RWPE1 (cell line): ENCODE measurements around the gene EPHB1.

Experiments used
- CTCF ChIA-PET: fragments of 350-600 bp; sonication (Branson Sonifier 250); formaldehyde crosslinking; extraction: SDS; loops from one replicate; lab custom pipeline; 2021; lab: Yijun Ruan, JAX
- POLR2A ChIA-PET: fragments of 400-600 bp; formaldehyde crosslinking; extraction: SDS; loops from one replicate; lab custom pipeline; 2020; ENCODE audit warnings: antibody characterized with exemption; ENCODE audit not compliant: low non-redundant PET; lab: Yijun Ruan, JAX
- DNase-seq: peaks from one replicate; pipeline ENCODE4 v3.0.0; 2012; ENCODE audit warnings: low spot score
- H3K27ac ChIP-seq: fragments of 450-650 bp; 2 replicates; pipeline ENCODE4 v1.5.1; 2017
- TF ChIP-seq, protein P1 (sequence below): fragments of 450-650 bp; conservative IDR thresholded peaks from 2 replicates; pipeline ENCODE4 v1.5.1; 2017; ENCODE audit warnings: low read depth, mild to moderate bottlenecking

Gene EPHB1

GRCh38 chr3:134904241-134904771, 109.2 kb downstream of the EPHB1 start:
- TF ChIP-seq, protein P1, sequence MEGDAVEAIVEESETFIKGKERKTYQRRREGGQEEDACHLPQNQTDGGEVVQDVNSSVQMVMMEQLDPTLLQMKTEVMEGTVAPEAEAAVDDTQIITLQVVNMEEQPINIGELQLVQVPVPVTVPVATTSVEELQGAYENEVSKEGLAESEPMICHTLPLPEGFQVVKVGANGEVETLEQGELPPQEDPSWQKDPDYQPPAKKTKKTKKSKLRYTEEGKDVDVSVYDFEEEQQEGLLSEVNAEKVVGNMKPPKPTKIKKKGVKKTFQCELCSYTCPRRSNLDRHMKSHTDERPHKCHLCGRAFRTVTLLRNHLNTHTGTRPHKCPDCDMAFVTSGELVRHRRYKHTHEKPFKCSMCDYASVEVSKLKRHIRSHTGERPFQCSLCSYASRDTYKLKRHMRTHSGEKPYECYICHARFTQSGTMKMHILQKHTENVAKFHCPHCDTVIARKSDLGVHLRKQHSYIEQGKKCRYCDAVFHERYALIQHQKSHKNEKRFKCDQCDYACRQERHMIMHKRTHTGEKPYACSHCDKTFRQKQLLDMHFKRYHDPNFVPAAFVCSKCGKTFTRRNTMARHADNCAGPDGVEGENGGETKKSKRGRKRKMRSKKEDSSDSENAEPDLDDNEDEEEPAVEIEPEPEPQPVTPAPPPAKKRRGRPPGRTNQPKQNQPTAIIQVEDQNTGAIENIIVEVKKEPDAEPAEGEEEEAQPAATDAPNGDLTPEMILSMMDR, result no peak
- DNase-seq, result no peak
- no peak overlapping the region for H3K27ac ChIP-seq
- ChIA-PET CTCF (no interaction called here), POLR2A (no interaction called here)

DNA sequence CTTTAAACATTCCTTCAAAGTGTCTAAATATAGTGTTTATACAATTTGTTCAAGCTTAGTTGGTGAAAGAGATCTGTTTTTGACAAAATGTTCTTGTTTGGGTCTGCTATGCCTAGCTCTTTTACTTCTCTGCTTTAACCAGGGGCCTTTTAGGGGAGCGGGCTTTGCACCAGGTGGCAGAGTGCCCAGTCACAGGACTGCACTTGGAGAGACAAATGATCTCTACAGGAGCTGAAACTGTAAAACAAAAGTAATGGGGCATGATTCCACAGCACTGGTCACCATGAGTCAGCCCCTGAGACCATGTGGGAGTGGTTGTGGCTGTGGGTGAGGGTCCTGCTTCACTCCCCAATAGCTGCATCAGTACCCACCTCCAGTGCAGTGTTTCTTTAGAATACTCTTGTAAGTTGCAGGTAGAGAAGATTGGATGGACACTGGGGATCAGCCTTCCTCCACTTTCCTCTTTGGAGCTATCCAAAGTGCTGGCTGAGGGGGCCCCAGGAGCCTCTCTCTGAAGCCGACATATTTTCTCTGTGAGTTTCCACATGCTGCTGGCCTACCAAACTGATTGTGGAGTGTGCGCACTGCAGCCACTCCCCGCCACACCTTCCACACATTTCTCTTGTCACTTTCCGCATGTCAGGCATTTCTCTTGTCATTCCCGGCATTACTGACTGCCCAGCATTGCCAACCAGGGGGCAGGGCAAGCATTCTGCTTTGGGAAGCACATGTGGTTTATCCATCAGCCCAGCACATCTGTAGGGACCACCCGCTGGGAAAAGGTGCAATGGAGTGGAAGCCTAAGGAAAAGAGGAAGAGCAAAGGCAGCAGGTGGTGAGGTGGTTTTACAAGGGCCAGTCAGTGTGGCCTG, 110.0 kb downstream of the EPHB1 start:
- CTCF ChIA-PET, result no interaction called here
- H3K27ac ChIP-seq, result no peak overlapping the region
- POLR2A ChIA-PET, result no interaction called here
- no peak for DNase-seq
- TF ChIP-seq, protein P1, result no peak

- CTCF ChIA-PET, result no interaction called here
- POLR2A ChIA-PET, result no interaction called here
- TF ChIP-seq, protein P1, result no peak
Measured at GRCh38 chr3:134905647-134905935, 110.5 kb downstream of the EPHB1 start.

GRCh38 chr3:134908271-134908670, 113.2 kb downstream of the EPHB1 start:
- CTCF ChIA-PET, result interaction anchor here (0.6 kb wide), 1 partner anchor 589 kb away, joined by 3 read pairs; no protein-coding TSS in a partner anchor
- H3K27ac ChIP-seq, result no peak overlapping the region
- POLR2A ChIA-PET, result no interaction called here
- no peak for DNase-seq
- TF ChIP-seq, protein P1, result no peak

More at GRCh38 chr3:134905647-134905935, 110.5 kb downstream of the EPHB1 start:
- DNase-seq, result no peak
- H3K27ac ChIP-seq, result no peak overlapping the region

DNA sequence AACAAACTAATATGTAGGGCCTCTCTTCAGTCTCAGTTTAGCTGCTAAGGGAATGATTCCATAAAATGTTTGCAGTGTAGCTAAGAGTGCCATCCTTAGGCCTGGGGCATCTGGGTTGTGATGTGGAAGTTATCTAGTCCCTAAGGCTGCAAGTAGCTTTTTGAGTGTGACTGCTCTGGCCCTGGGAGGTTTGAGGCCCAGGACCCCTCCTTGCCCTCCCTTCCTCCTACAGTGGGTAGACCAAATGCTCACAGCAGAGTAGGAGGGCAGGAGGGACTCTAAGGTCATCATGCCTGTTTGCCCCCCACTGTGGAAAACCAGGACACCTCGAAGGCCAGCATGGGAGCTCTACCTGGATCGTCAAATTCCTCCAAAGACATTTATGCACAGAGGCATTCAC, 115.0 kb downstream of the EPHB1 start:
- ChIA-PET POLR2A (no interaction called here), CTCF (no interaction called here)
- H3K27ac ChIP-seq, result no peak overlapping the region
- no peak for DNase-seq
- TF ChIP-seq, protein P1, result no peak

DNA sequence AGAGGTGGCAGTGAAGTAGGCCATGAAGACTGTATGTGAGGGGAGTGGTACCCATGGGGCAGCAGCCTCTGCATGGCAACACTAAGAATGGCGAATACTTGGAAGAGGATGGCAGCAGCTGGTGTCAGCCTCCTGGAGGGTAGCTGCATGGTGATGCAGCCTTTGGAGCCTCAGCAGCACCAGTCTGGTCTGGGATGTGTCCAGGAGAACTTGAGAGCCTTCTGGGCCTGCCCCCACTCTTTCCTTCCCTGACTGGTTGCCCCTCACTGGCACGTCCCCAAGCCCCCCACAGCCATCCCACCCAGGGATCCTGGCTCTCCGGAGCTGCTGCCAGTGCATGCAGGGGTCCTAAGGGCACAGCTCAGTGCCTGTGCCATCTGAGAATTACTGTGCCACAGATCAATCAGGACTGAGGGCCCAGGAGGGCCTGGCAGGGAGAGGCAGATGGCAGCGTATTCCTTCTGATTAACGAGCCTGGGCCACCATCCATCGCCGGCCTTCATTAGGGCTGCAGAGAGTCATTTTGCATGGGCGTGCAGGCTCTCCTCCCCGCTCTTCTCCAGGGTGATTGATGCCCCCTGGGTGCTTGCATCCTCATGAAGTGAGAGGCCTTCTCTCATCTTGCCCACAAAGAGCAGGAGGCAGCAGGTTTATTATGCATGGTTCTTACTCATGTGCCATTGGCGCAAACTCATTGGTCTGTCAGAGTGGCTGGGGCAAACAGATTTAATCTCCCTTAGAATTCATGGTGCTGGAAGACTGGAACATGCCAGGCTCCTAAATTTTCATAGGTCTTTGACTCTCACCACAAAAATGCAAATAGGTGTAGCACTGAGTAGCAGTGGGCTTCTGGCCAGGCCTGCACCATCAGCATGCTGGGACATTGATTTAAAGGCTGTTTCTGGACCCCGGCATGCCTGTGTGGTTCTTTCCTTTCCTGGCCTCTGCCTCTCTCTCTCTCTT, 116.8 kb downstream of the EPHB1 start:
- no peak overlapping the region for H3K27ac ChIP-seq
- CTCF ChIA-PET, result interaction anchor here (0.7 kb wide), 1 partner anchor 22 kb away, joined by 3 read pairs; no protein-coding TSS in a partner anchor
- DNase-seq, result no peak
- POLR2A ChIA-PET, result no interaction called here
- TF ChIP-seq, protein P1, result no peak
